MM.1S (cell line): ENCODE data around the gene FAM118B.
A peak's percentile ranks its signal among the peaks of the same experiment; 100 is the strongest.

ENCODE experiments used
- DNase-seq: peaks from one replicate; pipeline ENCODE4 v3.0.0-alpha.2; 2015
- H2AFZ ChIP-seq: fragments of 300-600 bp; sonication (generic); 2 replicates; pipeline ENCODE4 v1.6.0; 2016; ENCODE audit warnings: antibody characterized with exemption, low read length
- H3F3A ChIP-seq: fragments of 300-600 bp; sonication (generic); 2 replicates; pipeline ENCODE4 v1.6.1; 2016; ENCODE audit warnings: mild to moderate bottlenecking, antibody characterized with exemption, low read length, moderate library complexity, mixed read lengths; ENCODE audit not compliant: insufficient read depth
- H3K27ac ChIP-seq: fragments of 300-600 bp; sonication (generic); 2 replicates; pipeline ENCODE4 v1.5.1; 2016; ENCODE audit warnings: mild to moderate bottlenecking, low read length
- H3K27me3 ChIP-seq: fragments of 300-600 bp; sonication (generic); replicated peaks from 2 replicates; pipeline ENCODE4 v1.6.0; 2016; ENCODE audit warnings: low read length; ENCODE audit not compliant: insufficient read depth
- H3K36me3 ChIP-seq: fragments of 300-600 bp; sonication (generic); replicated peaks from 2 replicates; pipeline ENCODE4 v1.6.1; 2016; ENCODE audit warnings: mild to moderate bottlenecking, low read length, mixed read lengths; ENCODE audit not compliant: insufficient read depth
- H3K4me1 ChIP-seq: fragments of 300-600 bp; sonication (generic); 2 replicates; pipeline ENCODE4 v1.6.1; 2016; ENCODE audit warnings: low read length, mixed read lengths
- H3K4me2 ChIP-seq: fragments of 300-600 bp; sonication (generic); 2 replicates; pipeline ENCODE4 v1.6.0; 2016; ENCODE audit warnings: low read depth, low read length
- H3K4me3 ChIP-seq: fragments of 300-600 bp; sonication (generic); 2 replicates; pipeline ENCODE4 v1.5.1; 2016; ENCODE audit warnings: low read length, mixed read lengths
- H3K79me2 ChIP-seq: fragments of 300-600 bp; sonication (generic); 2 replicates; pipeline ENCODE4 v1.6.1; 2016; ENCODE audit warnings: mixed run types, low read length, mixed read lengths
- H3K9ac ChIP-seq: fragments of 300-600 bp; sonication (generic); 2 replicates; pipeline ENCODE4 v1.6.1; 2016; ENCODE audit warnings: low read length, mixed read lengths
- H3K9me2 ChIP-seq: fragments of 300-600 bp; sonication (generic); replicated peaks from 2 replicates; pipeline ENCODE4 v1.6.1; 2016; ENCODE audit warnings: mild to moderate bottlenecking, low read length, mixed read lengths; ENCODE audit not compliant: insufficient read depth
- H3K9me3 ChIP-seq: fragments of 300-600 bp; sonication (generic); replicated peaks from 2 replicates; pipeline ENCODE4 v1.6.1; 2016; ENCODE audit warnings: mild to moderate bottlenecking, low read length, mixed read lengths; ENCODE audit not compliant: insufficient read depth
- H4K20me1 ChIP-seq: fragments of 300-600 bp; sonication (generic); 2 replicates; pipeline ENCODE4 v1.6.1; 2016; ENCODE audit warnings: mild to moderate bottlenecking, low read length, moderate library complexity, mixed read lengths; ENCODE audit not compliant: insufficient read depth
- EZH2 ChIP-seq: fragments of 300-600 bp; sonication (generic); optimal IDR thresholded peaks from 2 replicates; pipeline ENCODE3; 2017; ENCODE audit warnings: low read depth, mild to moderate bottlenecking, antibody characterized with exemption, low read length, mixed read lengths
- EZH2phosphoT487 ChIP-seq: fragments of 300-600 bp; sonication (generic); IDR thresholded peaks from 2 replicates; pipeline ENCODE4 v1.6.1; 2018; ENCODE audit warnings: antibody characterized with exemption, low read length
- TF ChIP-seq, protein P1 (sequence below): fragments of 300-600 bp; sonication (generic); IDR thresholded peaks from 2 replicates; pipeline ENCODE4 v1.5.1; 2016; ENCODE audit warnings: antibody characterized with exemption, low read length, mixed read lengths

FAM118B gene

DNA sequence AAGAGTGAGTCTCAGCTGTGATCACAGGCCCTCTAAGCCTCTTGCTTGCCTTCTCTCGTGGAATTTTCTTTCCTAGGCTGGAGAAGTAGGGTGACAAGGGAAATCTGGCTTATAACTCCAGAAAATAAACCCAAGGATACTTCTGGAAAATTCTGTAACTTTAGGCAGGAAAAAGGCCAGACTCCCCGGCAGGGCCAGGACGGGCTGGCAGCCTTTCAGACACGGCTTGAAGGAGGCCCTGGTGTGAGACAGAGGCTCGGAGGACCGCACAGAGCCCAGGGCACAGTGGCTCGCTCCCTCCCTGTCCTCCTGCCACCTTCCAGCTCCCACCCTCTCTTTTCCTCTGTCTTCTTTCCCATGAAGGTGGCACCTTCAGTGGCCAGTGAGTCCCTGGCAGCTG lies 19.2 kb upstream of the FAM118B start:
- H3F3A ChIP-seq: peaks cover 41% of the 10 kb centered on the region
- H4K20me1 ChIP-seq: no peaks in the 10 kb centered on the region
- no peak for DNase-seq

DNA sequence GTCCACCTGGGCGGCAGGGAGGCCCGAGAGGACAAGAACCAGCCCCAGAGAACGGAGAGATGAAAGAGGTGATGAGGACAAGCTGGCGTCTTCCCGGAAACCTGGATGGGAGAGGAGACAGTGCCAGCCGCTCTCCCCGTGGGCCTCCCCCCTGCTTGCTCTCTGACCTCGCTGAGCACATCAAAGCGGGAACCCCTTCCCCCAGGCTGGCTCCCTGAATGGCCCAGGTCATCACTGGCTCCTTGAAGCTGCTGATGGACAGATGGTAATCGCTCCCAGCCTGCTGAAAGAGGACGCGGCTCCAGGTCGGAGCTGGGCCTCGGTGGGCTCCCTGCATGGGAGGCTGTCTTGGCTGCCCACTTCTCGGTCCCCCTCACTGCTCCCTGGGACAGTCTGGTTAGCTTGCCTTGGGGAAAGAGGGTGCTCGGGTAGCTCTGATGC lies 18.5 kb upstream of the FAM118B start:
- Histone ChIP-seq H2AFZ (no peak overlapping the region), H3K27ac (no peak overlapping the region), H3K79me2 (peaks cover 13% of the 10 kb centered on the region), H3K36me3 (peaks cover 6% of the 10 kb centered on the region; the same call in 1 of the 2 replicates), H3K9me3 (no peaks in the 10 kb centered on the region), H3K4me3 (no peak overlapping the region), H4K20me1 (no peaks in the 10 kb centered on the region), H3K4me1 (peaks cover 39% of the 10 kb centered on the region), H3K9ac (no peak overlapping the region), H3K9me2 (no peaks in the 10 kb centered on the region), H3F3A (peaks cover 45% of the 10 kb centered on the region), H3K4me2 (no peak overlapping the region), H3K27me3 (no peaks in the 10 kb centered on the region)
- no peak for TF ChIP-seq EZH2phosphoT487
- no peak for TF ChIP-seq EZH2
- TF ChIP-seq, protein P1, sequence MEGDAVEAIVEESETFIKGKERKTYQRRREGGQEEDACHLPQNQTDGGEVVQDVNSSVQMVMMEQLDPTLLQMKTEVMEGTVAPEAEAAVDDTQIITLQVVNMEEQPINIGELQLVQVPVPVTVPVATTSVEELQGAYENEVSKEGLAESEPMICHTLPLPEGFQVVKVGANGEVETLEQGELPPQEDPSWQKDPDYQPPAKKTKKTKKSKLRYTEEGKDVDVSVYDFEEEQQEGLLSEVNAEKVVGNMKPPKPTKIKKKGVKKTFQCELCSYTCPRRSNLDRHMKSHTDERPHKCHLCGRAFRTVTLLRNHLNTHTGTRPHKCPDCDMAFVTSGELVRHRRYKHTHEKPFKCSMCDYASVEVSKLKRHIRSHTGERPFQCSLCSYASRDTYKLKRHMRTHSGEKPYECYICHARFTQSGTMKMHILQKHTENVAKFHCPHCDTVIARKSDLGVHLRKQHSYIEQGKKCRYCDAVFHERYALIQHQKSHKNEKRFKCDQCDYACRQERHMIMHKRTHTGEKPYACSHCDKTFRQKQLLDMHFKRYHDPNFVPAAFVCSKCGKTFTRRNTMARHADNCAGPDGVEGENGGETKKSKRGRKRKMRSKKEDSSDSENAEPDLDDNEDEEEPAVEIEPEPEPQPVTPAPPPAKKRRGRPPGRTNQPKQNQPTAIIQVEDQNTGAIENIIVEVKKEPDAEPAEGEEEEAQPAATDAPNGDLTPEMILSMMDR: no peak
- DNase-seq: no peak

More for the DNA sequence above, 19.2 kb upstream of the FAM118B start:
- Histone ChIP-seq H3K9me2 (no peaks in the 10 kb centered on the region), H3K27me3 (no peaks in the 10 kb centered on the region), H3K79me2 (peaks cover 16% of the 10 kb centered on the region), H3K27ac (no peak overlapping the region), H3K4me1 (peaks cover 39% of the 10 kb centered on the region), H3K9me3 (no peaks in the 10 kb centered on the region), H3K9ac (no peak overlapping the region), H2AFZ (no peak overlapping the region), H3K4me3 (no peak overlapping the region), H3K4me2 (no peak overlapping the region), H3K36me3 (peaks cover 6% of the 10 kb centered on the region; the same call in 1 of the 2 replicates)
- TF ChIP-seq EZH2 (no peak), EZH2phosphoT487 (no peak)
- TF ChIP-seq, protein P1: no peak

DNA sequence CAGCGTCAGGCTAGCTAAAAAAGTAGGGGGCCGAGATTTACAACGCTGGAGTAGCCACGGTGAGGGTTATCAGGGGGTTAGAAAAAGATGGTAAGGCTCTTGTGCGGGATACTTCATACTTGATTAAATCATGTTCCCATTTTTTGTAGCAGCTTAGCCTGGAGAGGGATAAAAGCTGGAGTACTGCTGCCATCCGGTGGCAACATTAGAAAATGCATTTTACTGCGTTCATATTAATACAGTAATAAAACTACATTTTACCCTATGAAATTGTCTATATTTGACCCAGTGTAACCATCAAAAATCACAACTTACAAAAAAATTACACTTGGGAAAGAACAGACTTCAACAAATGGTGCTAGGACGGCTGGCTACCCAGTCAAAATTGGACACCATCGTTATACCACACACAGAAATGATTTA lies 17.4 kb upstream of the FAM118B start:
- DNase-seq: peak; percentile 53
- Histone ChIP-seq H3K27me3 (no peaks in the 10 kb centered on the region), H3F3A (peaks cover 44% of the 10 kb centered on the region), H3K9ac (no peak overlapping the region), H3K79me2 (peaks cover 13% of the 10 kb centered on the region), H3K27ac (no peak overlapping the region), H3K36me3 (peaks cover 6% of the 10 kb centered on the region; the same call in 1 of the 2 replicates), H2AFZ (no peak overlapping the region), H3K4me2 (no peak overlapping the region), H3K9me2 (no peaks in the 10 kb centered on the region), H3K9me3 (no peaks in the 10 kb centered on the region), H3K4me3 (no peak overlapping the region), H4K20me1 (no peaks in the 10 kb centered on the region), H3K4me1 (peaks cover 40% of the 10 kb centered on the region)
- TF ChIP-seq EZH2 (no peak), EZH2phosphoT487 (no peak)
- TF ChIP-seq, protein P1: peak; percentile 72
